Measurements from ENCODE around the gene GINS2. TPM values are rescaled to one million over a fixed set of nuclear protein-coding genes. Genes with fewer than 3 reads are reported as not detected.

The GINS2 gene
- total RNA-seq, 1 experiment from 2014 or later = 53.3 TPM

DNA sequence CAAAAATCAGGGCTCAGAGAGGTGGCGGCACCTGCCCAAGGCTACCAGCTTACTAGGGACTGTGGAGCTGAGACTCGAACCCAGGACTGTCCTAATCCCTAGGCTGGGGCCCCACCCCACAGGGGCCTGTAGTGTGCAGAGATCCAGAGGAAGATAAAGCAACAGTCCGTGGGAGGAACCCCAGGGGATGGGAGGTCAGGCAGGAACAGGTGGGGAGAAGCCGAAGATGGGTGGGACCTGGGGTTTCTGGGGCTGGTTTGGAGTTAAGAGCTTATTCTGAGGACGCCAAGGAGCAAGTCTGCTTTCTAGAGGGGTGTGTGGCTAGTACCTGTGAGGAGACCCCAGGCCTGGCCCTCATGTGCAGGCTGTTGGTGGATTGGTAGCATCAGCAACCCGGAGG lies 47.2 kb upstream of the GINS2 start:
- Histone ChIP-seq H3K79me2 (ENCODE audit: insufficient read depth, low read length) (no peaks in the 10 kb centered on the region; the same call in 1 of the 2 replicates), H3K9me2 (ENCODE audit: insufficient read depth) (no peaks in the 10 kb centered on the region), H4K20me1 (ENCODE audit: insufficient read depth) (no peaks in the 10 kb centered on the region), H3K27me3 (ENCODE audit: insufficient read depth, low read length) (no peaks in the 10 kb centered on the region), H3K4me3 (replicated peaks in 1 of 2; ENCODE audit: low read depth in 1 of 2, low read length in 2 of 2) (no peak overlapping the region), H3K9me3 (ENCODE audit: control insufficient read depth in 1 of 2, insufficient read depth in 1 of 2, low read depth in 1 of 2, low read length in 2 of 2) (no peaks in the 10 kb centered on the region), H3K27ac (ENCODE audit: low read depth, low read length) (no peak overlapping the region), H3K36me3 (ENCODE audit: control insufficient read depth in 1 of 2, insufficient read depth in 2 of 2, low read length in 2 of 2) (no peaks in the 10 kb centered on the region; a peak in 1 of 4 replicates), H3K4me2 (ENCODE audit: low read length) (no peak overlapping the region), H3K4me1 (ENCODE audit: control insufficient read depth in 1 of 2, insufficient read depth in 2 of 2, low read length in 2 of 2) (no peaks in the 10 kb centered on the region), H3K9ac (ENCODE audit: low read length) (no peak overlapping the region), H2AFZ (ENCODE audit: low read depth, low read length, poor library complexity, severe bottlenecking) (no peak overlapping the region)
- ChIA-PET CTCF (no interaction called here), POLR2A (interaction anchor here (2.0 kb wide), 1 partner anchor 11 kb away, joined by 11 read pairs; no protein-coding TSS in a partner anchor), RAD21 (ENCODE audit: low non-redundant PET in 1 of 2, low total read pairs in 2 of 2, uncharacterized antibody in 2 of 2, unreplicated experiment in 2 of 2) (no interaction called here)
- BruUV-seq (replicated peaks) = no TSS peak
- no peak for DNase-seq (ENCODE audit: low read depth, low spot score)
- TF ChIP-seq JUND (IDR thresholded peaks at IDR 0.05) (no peak), YY1 (IDR thresholded peaks at IDR 0.05; ENCODE audit: extremely low read depth, insufficient replicate concordance, low read depth, low read length) (no peak), ZNF274 (IDR thresholded peaks at IDR 0.05; ENCODE audit: low read depth, low read length) (no peak), SP1 (IDR thresholded peaks at IDR 0.05; ENCODE audit: low read depth) (no peak), SRF (IDR thresholded peaks at IDR 0.05; ENCODE audit: low read depth) (no peak), FOSL1 (IDR thresholded peaks at IDR 0.05; ENCODE audit: low read depth) (no peak), REST (IDR thresholded peaks at IDR 0.05; ENCODE audit: low read depth) (no peak), EGR1 (IDR thresholded peaks at IDR 0.05; ENCODE audit: low read depth) (no peak), TCF7L2 (IDR thresholded peaks at IDR 0.05; ENCODE audit: borderline replicate concordance, extremely low read depth, insufficient read depth, insufficient read length) (no peak), POLR2AphosphoS5 (IDR thresholded peaks at IDR 0.05; ENCODE audit: low read depth, low read length) (no peak)
- TF ChIP-seq, protein P1, sequence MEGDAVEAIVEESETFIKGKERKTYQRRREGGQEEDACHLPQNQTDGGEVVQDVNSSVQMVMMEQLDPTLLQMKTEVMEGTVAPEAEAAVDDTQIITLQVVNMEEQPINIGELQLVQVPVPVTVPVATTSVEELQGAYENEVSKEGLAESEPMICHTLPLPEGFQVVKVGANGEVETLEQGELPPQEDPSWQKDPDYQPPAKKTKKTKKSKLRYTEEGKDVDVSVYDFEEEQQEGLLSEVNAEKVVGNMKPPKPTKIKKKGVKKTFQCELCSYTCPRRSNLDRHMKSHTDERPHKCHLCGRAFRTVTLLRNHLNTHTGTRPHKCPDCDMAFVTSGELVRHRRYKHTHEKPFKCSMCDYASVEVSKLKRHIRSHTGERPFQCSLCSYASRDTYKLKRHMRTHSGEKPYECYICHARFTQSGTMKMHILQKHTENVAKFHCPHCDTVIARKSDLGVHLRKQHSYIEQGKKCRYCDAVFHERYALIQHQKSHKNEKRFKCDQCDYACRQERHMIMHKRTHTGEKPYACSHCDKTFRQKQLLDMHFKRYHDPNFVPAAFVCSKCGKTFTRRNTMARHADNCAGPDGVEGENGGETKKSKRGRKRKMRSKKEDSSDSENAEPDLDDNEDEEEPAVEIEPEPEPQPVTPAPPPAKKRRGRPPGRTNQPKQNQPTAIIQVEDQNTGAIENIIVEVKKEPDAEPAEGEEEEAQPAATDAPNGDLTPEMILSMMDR (IDR thresholded peaks at IDR 0.05 in 2 of 3, conservative IDR thresholded peaks at IDR 0.05 in 1 of 3; ENCODE audit: borderline replicate concordance in 1 of 3, insufficient read depth in 1 of 3, low read depth in 2 of 3, low read length in 2 of 3) = no peak
- intact Hi-C loops (cut with micrococcal nuclease) = no loop called here
- ATAC-seq = no peak
